BJ (cell line): ENCODE results near the gene ABLIM2. TPM values are rescaled to one million over a fixed set of nuclear protein-coding genes. Genes with fewer than 3 reads are reported as not detected.

Experiments used
- CTCF ChIA-PET: fragments of 350-600 bp; formaldehyde crosslinking; extraction: SDS; loops from one replicate; lab custom pipeline; 2021; ENCODE audit warnings: antibody characterized with exemption, inconsistent platforms; lab: Yijun Ruan, JAX
- POLR2A ChIA-PET: fragments of 300-600 bp; sonication (Branson Sonifier 250); formaldehyde crosslinking; extraction: SDS; loops from one replicate; lab custom pipeline; 2021; ENCODE audit warnings: antibody characterized with exemption; lab: Charles Lee
- DNase-seq: peaks from one replicate; pipeline ENCODE4 v3.0.0-alpha.2; 2011; ENCODE audit warnings: low read depth
- H3K27me3 ChIP-seq: 2 replicates; pipeline ENCODE4 v1.6.0; 2011; ENCODE audit warnings: low read length; ENCODE audit not compliant: control insufficient read depth, insufficient read depth
- H3K36me3 ChIP-seq: 2 replicates; pipeline ENCODE4 v1.5.1; 2011; ENCODE audit warnings: low read length; ENCODE audit not compliant: control insufficient read depth, insufficient read depth
- H3K4me3 ChIP-seq: 2 replicates; pipeline ENCODE4 v1.5.1; 2011; ENCODE audit warnings: low read depth, mild to moderate bottlenecking, control low read depth, low read length
- polyA plus RNA-seq: library from polyadenylated mRNA; depleted of rRNA; stranded (reverse); fragments of >200 nt; gene quantifications from 2 replicates; pipeline ENCODE4 v1.2.3, GENCODE V29; 2011
- TF ChIP-seq, protein P1 (sequence below): IDR thresholded peaks from 2 replicates; pipeline ENCODE4 v1.5.1; 2011; ENCODE audit warnings: low read depth, mild to moderate bottlenecking, control low read depth, inconsistent platforms, low read length, moderate library complexity; ENCODE audit not compliant: insufficient read depth

ABLIM2 gene
- polyA plus RNA-seq, 1 experiment, result 0.07 TPM

DNA sequence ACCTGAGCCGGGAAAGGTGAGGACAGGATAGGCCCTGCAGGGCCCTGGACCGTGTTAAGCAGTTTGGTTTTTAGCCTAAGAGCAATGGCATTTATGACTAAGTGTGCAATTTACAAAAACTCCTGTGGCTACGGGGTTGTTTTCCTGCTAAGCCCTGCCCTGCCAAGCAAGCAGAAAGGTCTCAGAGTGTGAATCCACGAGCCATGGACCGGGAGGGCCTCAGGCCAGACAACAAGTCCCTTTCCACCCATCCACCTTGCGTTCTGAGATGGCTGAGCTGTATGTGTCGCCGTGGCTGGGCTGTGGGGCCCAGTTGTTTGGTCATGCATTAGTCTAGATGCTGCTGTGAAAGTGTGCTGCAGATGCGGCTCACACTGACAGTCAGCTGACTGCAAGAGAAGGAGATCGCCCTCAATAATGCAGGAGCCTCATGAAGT, 185.1 kb downstream of the ABLIM2 start:
- ChIA-PET CTCF (interaction anchor here (0.8 kb wide), 1 partner anchor 171 kb away, joined by 3 read pairs; no protein-coding TSS in a partner anchor), POLR2A (no interaction called here)
- TF ChIP-seq, protein P1, sequence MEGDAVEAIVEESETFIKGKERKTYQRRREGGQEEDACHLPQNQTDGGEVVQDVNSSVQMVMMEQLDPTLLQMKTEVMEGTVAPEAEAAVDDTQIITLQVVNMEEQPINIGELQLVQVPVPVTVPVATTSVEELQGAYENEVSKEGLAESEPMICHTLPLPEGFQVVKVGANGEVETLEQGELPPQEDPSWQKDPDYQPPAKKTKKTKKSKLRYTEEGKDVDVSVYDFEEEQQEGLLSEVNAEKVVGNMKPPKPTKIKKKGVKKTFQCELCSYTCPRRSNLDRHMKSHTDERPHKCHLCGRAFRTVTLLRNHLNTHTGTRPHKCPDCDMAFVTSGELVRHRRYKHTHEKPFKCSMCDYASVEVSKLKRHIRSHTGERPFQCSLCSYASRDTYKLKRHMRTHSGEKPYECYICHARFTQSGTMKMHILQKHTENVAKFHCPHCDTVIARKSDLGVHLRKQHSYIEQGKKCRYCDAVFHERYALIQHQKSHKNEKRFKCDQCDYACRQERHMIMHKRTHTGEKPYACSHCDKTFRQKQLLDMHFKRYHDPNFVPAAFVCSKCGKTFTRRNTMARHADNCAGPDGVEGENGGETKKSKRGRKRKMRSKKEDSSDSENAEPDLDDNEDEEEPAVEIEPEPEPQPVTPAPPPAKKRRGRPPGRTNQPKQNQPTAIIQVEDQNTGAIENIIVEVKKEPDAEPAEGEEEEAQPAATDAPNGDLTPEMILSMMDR, result no peak

DNA sequence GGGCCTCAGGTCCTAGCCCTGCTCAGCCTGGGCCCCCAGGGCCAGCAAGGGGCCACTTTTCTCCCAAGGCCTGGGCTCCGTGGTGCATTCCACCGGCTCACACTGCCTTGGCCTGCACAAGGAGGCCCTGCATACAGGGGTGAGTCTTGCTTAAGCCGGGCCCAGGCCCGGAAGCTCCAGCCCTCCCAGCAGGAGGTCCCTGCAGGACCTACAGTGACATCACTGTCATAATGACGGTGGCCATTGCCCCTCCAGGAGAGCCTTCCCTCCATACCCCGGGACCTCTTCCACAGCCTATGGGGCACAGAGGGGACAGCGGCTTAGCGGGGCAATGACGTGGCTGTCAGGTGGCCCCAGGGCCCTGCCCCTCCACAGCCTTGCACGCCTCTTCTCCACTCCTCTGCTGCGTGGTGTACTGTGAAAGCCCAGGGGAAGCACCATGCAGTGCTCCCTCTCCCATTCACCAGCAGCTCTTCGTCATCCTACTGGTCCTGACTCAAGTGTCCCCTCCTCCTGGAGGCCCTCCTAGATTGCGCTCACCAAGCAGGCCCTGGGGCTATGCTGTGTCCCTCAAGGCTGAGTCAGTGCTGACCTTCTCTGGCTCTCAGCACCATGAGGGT, 186.6 kb downstream of the ABLIM2 start:
- H3K36me3 ChIP-seq, result no peaks in the 10 kb centered on the region
- ChIA-PET CTCF (interaction anchor here (1.1 to 2.2 kb wide), 2 partner anchors 170 to 173 kb away, joined by 3 to 5 read pairs; no protein-coding TSS in a partner anchor), POLR2A (no interaction called here)
- no peak overlapping the region for H3K4me3 ChIP-seq
- DNase-seq, result no peak
- TF ChIP-seq, protein P1, result no peak
- H3K27me3 ChIP-seq, result no peaks in the 10 kb centered on the region

More for the DNA sequence above, 185.1 kb downstream of the ABLIM2 start:
- no peaks in the 10 kb centered on the region for H3K27me3 ChIP-seq
- H3K4me3 ChIP-seq, result no peak overlapping the region
- H3K36me3 ChIP-seq, result no peaks in the 10 kb centered on the region
- DNase-seq, result no peak

DNA sequence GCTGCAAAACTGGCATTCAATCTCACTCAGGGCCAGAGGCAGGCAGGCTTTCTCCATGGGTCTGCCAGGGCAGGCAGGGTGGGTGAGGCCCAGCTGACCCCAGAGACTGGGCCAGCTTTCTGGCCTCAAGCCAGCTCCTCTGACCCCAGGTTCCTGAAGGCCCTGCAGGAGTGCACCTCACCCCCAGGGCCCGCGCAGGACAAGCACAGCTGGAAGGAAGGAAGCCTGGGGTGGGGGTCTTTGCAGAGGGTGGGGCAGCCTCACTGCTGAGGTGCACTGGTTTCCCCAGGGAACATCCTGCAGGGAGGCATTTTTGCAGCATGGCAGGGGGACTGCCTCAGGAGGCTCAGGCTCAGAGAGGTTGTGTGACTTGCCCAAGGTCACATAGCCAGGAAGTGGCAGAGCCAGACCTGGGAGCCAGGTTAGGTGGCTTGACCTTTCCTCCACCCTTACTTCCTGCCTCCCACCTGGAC, 187.4 kb downstream of the ABLIM2 start:
- DNase-seq, result no peak
- POLR2A ChIA-PET, result no interaction called here
- H3K36me3 ChIP-seq, result no peaks in the 10 kb centered on the region
- no peaks in the 10 kb centered on the region for H3K27me3 ChIP-seq
- H3K4me3 ChIP-seq, result no peak overlapping the region
- TF ChIP-seq, protein P1, result no peak
- CTCF ChIA-PET, result interaction anchor here (2.2 kb wide), 1 partner anchor 169 kb away, joined by 5 read pairs; no protein-coding TSS in a partner anchor

DNA sequence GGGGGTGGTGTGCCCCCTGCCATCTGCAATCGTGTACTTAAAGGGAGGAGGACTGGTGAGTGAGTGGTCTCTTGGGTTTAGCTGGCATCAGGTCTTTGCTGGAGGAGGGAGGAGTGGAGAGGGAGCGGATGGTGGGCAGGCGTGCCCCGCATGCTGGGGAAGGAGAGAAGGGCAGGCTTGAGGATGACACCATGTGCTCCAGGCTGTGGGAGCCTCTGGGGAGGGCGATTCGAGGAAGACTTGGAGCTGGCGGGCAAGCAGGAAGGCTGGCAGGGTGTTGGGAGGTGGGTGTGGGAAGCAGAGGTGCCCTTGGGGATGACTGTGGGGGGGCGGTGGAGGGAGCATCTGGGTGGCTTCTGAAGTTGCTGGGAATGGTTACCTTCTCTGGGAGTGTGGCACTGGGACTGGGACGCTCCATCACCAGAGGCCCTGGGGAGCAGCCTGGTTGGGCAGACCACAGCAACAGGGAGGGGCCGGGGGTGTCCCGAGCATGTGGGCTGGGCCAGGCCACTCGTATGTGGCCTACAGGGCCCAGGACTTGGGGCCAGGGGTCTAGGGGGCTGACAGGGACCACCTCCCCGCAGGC, 188.2 kb downstream of the ABLIM2 start:
- ChIA-PET CTCF (interaction anchor here (2.2 kb wide), 1 partner anchor 168 kb away, joined by 5 read pairs; no protein-coding TSS in a partner anchor), POLR2A (no interaction called here)
- DNase-seq, result no peak
- Histone ChIP-seq H3K36me3 (no peaks in the 10 kb centered on the region), H3K4me3 (no peak overlapping the region), H3K27me3 (peaks cover 1% of the 10 kb centered on the region; the same call in 1 of the 2 replicates)
- TF ChIP-seq, protein P1, result no peak

DNA sequence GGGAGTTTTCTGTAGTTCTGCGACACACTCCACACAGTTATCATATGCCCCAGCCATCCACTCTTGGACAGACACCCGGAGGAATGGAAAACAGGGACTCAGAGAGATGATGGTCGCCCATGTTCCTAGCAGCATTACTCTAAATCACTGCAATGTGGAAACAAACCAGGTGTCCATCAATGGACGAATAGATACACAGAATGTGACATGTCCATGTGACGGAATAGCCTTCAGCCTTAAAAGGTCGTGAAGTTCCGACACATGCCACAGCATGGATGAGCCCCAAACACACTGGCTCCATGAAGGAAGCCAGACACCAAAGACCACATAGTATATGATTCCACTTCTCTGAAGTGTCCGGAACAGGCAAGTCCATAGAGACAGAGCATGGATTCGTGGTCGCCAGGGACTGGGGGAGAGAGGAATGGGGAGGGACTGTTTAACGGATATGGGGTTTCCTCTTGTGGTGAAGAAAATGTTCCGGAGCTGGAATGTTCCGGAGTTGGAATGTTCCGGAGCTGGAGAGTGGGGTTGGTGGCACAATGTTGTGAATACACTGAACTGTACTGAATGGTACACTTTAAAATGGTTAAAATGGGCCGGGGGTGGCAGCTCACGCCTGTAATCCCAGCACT, 190.2 kb downstream of the ABLIM2 start:
- Histone ChIP-seq H3K27me3 (peaks cover 1% of the 10 kb centered on the region; the same call in 1 of the 2 replicates), H3K36me3 (no peaks in the 10 kb centered on the region), H3K4me3 (no peak overlapping the region)
- ChIA-PET POLR2A (no interaction called here), CTCF (interaction anchor here (0.8 to 1.4 kb wide), 3 partner anchors 29 to 164 kb away, joined by 3 to 4 read pairs (median 4); partner anchors contain the start of gene AFAP1)
- TF ChIP-seq, protein P1, result no peak
- no peak for DNase-seq
